ENCODE results near the gene SCYL1.

Gene SCYL1

GRCh38 chr11:65493367-65494176 is 31.3 kb upstream of the SCYL1 start:
- no peak for DNase-seq

- DNase-seq, result no peak
These were observed 28.4 kb upstream of the SCYL1 start for GRCh38 chr11:65496304-65497140.

GRCh38 chr11:65497141-65498041 is 27.5 kb upstream of the SCYL1 start:
- peak; percentile 98 for DNase-seq

- no peak for DNase-seq
These were observed 26.7 kb upstream of the SCYL1 start for GRCh38 chr11:65498042-65498726.

GRCh38 chr11:65498727-65498976 is 26.2 kb upstream of the SCYL1 start:
- no peak for DNase-seq

- peak; percentile 76 for DNase-seq
These were observed 25.7 kb upstream of the SCYL1 start, which contains the start of gene MALAT1 for GRCh38 chr11:65498977-65499712. MALAT1 (plus strand) TSS chr11:65499045.

GRCh38 chr11:65499713-65500386 is 25.0 kb upstream of the SCYL1 start:
- DNase-seq, result no peak

- no peak for DNase-seq
These were observed 24.3 kb upstream of the SCYL1 start for GRCh38 chr11:65500387-65501185.

- DNase-seq, result no peak
These were observed 23.8 kb upstream of the SCYL1 start for GRCh38 chr11:65501186-65501471.

GRCh38 chr11:65501472-65502273 is 23.2 kb upstream of the SCYL1 start:
- DNase-seq, result no peak

- DNase-seq, result no peak
These were observed 22.7 kb upstream of the SCYL1 start for GRCh38 chr11:65502274-65502554.

GRCh38 chr11:65502555-65503367 is 22.1 kb upstream of the SCYL1 start:
- no peak for DNase-seq

- DNase-seq, result no peak
These were observed 21.4 kb upstream of the SCYL1 start for GRCh38 chr11:65503368-65503948.

- no peak for DNase-seq
These were observed 20.8 kb upstream of the SCYL1 start for GRCh38 chr11:65503949-65504673.

GRCh38 chr11:65504674-65505465 is 20.0 kb upstream of the SCYL1 start:
- DNase-seq, result no peak

- no peak for DNase-seq
These were observed 19.2 kb upstream of the SCYL1 start for GRCh38 chr11:65505466-65506289.
